Adrenal gland (tissue), 5 donors: ENCODE results near the gene ELN.

Source experiments
- POLR2A ChIP-seq, 2 donors: fragments of 450-650 bp; IDR thresholded peaks; one replicate each; pipeline ENCODE4 v1.6.1; 2017; ENCODE audit warnings: antibody characterized with exemption in 2 of 2, mild to moderate bottlenecking in 2 of 2, moderate library complexity in 1 of 2
- TF ChIP-seq, protein P1 (sequence below), 6 experiments: fragments of 450-650 bp in 4 of 6; fragments of 200-600 bp in 2 of 6; sonication (generic) in 1 of 6; IDR thresholded peaks; 1 replicate in 5 of 6; 2 replicates in 1 of 6; pipeline versions ENCODE4 v1.5.1 to v1.8.0; 2016 to 2021; ENCODE audit warnings: antibody characterized with exemption in 6 of 6, mild to moderate bottlenecking in 2 of 6, moderate library complexity in 1 of 6
- donor health status: DM: no; HTN: no; CAD: no.

DNA sequence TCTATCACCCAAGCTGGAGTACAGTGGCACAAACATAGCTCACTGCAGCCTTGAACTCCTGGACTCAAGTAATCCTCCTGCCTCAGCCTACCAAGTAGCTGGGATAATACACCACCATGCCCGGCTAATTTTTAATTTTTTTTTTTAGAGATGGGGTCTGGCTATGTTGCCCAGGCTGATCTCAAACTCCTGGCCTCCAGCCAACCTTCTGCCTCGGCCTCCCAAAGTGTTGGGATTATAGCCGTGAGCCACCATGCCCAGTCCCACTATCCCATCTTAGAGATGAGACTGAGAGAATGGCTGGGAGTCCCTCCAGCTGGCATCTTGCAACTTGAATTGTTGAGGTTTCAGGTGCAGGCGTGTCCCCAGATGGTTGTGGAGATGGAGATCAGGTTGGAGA lies 40.7 kb upstream of the ELN start:
- TF ChIP-seq, protein P1, sequence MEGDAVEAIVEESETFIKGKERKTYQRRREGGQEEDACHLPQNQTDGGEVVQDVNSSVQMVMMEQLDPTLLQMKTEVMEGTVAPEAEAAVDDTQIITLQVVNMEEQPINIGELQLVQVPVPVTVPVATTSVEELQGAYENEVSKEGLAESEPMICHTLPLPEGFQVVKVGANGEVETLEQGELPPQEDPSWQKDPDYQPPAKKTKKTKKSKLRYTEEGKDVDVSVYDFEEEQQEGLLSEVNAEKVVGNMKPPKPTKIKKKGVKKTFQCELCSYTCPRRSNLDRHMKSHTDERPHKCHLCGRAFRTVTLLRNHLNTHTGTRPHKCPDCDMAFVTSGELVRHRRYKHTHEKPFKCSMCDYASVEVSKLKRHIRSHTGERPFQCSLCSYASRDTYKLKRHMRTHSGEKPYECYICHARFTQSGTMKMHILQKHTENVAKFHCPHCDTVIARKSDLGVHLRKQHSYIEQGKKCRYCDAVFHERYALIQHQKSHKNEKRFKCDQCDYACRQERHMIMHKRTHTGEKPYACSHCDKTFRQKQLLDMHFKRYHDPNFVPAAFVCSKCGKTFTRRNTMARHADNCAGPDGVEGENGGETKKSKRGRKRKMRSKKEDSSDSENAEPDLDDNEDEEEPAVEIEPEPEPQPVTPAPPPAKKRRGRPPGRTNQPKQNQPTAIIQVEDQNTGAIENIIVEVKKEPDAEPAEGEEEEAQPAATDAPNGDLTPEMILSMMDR (IDR thresholded peaks at IDR 0.05): no peak
- TF ChIP-seq POLR2A (IDR thresholded peaks at IDR 0.05): no peak
